DOHH2 (cell line): ENCODE measurements around the gene HP.

Experiments
- CTCF ChIP-seq: fragments of 200-600 bp; sonication (generic); IDR thresholded peaks from one replicate; pipeline ENCODE4 v1.5.1; 2014; ENCODE audit warnings: antibody characterized with exemption, mild to moderate bottlenecking, low read depth, low read length; ENCODE audit not compliant: poor library complexity, severe bottlenecking
- EZH2phosphoT487 ChIP-seq: fragments of 200-600 bp; sonication (generic); IDR thresholded peaks from 2 replicates; pipeline ENCODE4 v1.6.1; 2017; ENCODE audit warnings: borderline replicate concordance, mild to moderate bottlenecking, antibody characterized with exemption, low read length, moderate library complexity, mixed read lengths

GRCh38 chr16:72022127-72022526 is 32.2 kb upstream of the HP start:
- TF ChIP-seq CTCF (no peak), EZH2phosphoT487 (no peak)
